Putamen (tissue), 1 donor: ENCODE data around the gene MT1A.

Source experiments
- DNase-seq: peaks from one replicate; pipeline ENCODE4 v3.0.0-alpha.2; 2016; ENCODE audit warnings: low spot score

MT1A gene

GRCh38 chr16:56681939-56682702 is 43.7 kb downstream of the MT1A start, which contains the start of gene MT1X:
TSS of gene MT1X (plus strand) at chr16:56682470. CDS start at chr16:56682541, 71 bp downstream.
- DNase-seq, result peak; percentile 89

- no peak for DNase-seq
These were observed 44.4 kb downstream of the MT1A start for GRCh38 chr16:56682703-56683397.

GRCh38 chr16:56683424-56684172 is 45.1 kb downstream of the MT1A start:
- DNase-seq, result no peak

- DNase-seq, result no peak
These were observed 45.9 kb downstream of the MT1A start for GRCh38 chr16:56684256-56684925.

GRCh38 chr16:56684926-56685590 is 46.6 kb downstream of the MT1A start:
- no peak for DNase-seq

- no peak for DNase-seq
These were observed 48.3 kb downstream of the MT1A start for GRCh38 chr16:56686758-56687157.

- DNase-seq, result no peak
These were observed 50.3 kb downstream of the MT1A start for GRCh38 chr16:56688762-56689161.

- no peak for DNase-seq
These were observed 50.7 kb downstream of the MT1A start for GRCh38 chr16:56689171-56689570.
